ENCODE data around the gene INPPL1.
"Not testable (repeated sequence)": the region's sequence is repeated elsewhere in the genome, so short reads cannot be mapped to it uniquely, and the experiment has no call there.

Gene INPPL1

GRCh38 chr11:72191961-72192381 is 32.6 kb upstream of the INPPL1 start, which contains the start of gene FOLR1:
TSS of gene FOLR1 (plus strand) at chr11:72192140. CDS start at chr11:72192174, 34 bp downstream.
- TF ChIP-seq ZNF8 (CRISPR knock-in tag; IDR thresholded peaks at IDR 0.05): no peak
- no peak for TF ChIP-seq SNAI2 (CRISPR knock-in tag; IDR thresholded peaks at IDR 0.05)
- no peak for TF ChIP-seq TOX (CRISPR knock-in tag; IDR thresholded peaks at IDR 0.05; ENCODE audit: borderline replicate concordance)
- TF ChIP-seq ZC3H10 (CRISPR knock-in tag; IDR thresholded peaks at IDR 0.05): no peak
- no peak for TF ChIP-seq POU6F1 (CRISPR knock-in tag; IDR thresholded peaks at IDR 0.05; ENCODE audit: borderline replicate concordance, low read depth)
- TF ChIP-seq TCF4 (CRISPR knock-in tag; IDR thresholded peaks at IDR 0.05; ENCODE audit: borderline replicate concordance): no peak
- no peak for TF ChIP-seq RARB (CRISPR knock-in tag; IDR thresholded peaks at IDR 0.05)
- no peak for TF ChIP-seq CSRNP3 (CRISPR knock-in tag; IDR thresholded peaks at IDR 0.05)
- no peak for TF ChIP-seq OSR1 (CRISPR knock-in tag; IDR thresholded peaks at IDR 0.05)
- no peak for TF ChIP-seq PPARA (CRISPR knock-in tag; IDR thresholded peaks at IDR 0.05; ENCODE audit: borderline replicate concordance)
- TF ChIP-seq ZFP3 (CRISPR knock-in tag; IDR thresholded peaks at IDR 0.05): no peak
- TF ChIP-seq ZNF565 (CRISPR knock-in tag; conservative IDR thresholded peaks at IDR 0.05; ENCODE audit: low read depth): no peak
- TF ChIP-seq GLIS3 (CRISPR knock-in tag; IDR thresholded peaks at IDR 0.05): no peak
- no peak for TF ChIP-seq ZFP30 (CRISPR knock-in tag; IDR thresholded peaks at IDR 0.05)
- no peak for TF ChIP-seq TSHZ2 (CRISPR knock-in tag; IDR thresholded peaks at IDR 0.05)
- no peak for TF ChIP-seq CREB5 (CRISPR knock-in tag; IDR thresholded peaks at IDR 0.05; ENCODE audit: low read depth)
- TF ChIP-seq BACH2 (CRISPR knock-in tag; IDR thresholded peaks at IDR 0.05; ENCODE audit: borderline replicate concordance): no peak
- TF ChIP-seq CSDC2 (CRISPR knock-in tag; IDR thresholded peaks at IDR 0.05): no peak
- TF ChIP-seq ARNTL (CRISPR knock-in tag; IDR thresholded peaks at IDR 0.05; ENCODE audit: borderline replicate concordance, low read depth): no peak
- ATAC-seq: no peak

GRCh38 chr11:72195518-72196270 is 28.9 kb upstream of the INPPL1 start:
- TF ChIP-seq POU6F1 (CRISPR knock-in tag; IDR thresholded peaks at IDR 0.05; ENCODE audit: borderline replicate concordance, low read depth) (no peak), CSDC2 (CRISPR knock-in tag; IDR thresholded peaks at IDR 0.05) (no peak), ISL1 (CRISPR knock-in tag; IDR thresholded peaks at IDR 0.05) (no peak), ARNTL (CRISPR knock-in tag; IDR thresholded peaks at IDR 0.05; ENCODE audit: borderline replicate concordance, low read depth) (no peak), ZFP3 (CRISPR knock-in tag; IDR thresholded peaks at IDR 0.05) (no peak), ZC3H10 (CRISPR knock-in tag; IDR thresholded peaks at IDR 0.05) (no peak), GLIS3 (CRISPR knock-in tag; IDR thresholded peaks at IDR 0.05) (no peak), BACH2 (CRISPR knock-in tag; IDR thresholded peaks at IDR 0.05; ENCODE audit: borderline replicate concordance) (no peak), ESRRG (CRISPR knock-in tag; IDR thresholded peaks at IDR 0.05) (no peak), CSRNP3 (CRISPR knock-in tag; IDR thresholded peaks at IDR 0.05) (no peak), TCF4 (CRISPR knock-in tag; IDR thresholded peaks at IDR 0.05; ENCODE audit: borderline replicate concordance) (no peak), CREB5 (CRISPR knock-in tag; IDR thresholded peaks at IDR 0.05; ENCODE audit: low read depth) (no peak)

GRCh38 chr11:72201445-72201844 is 23.1 kb upstream of the INPPL1 start:
- ATAC-seq: not testable (repeated sequence)

More at GRCh38 chr11:72195518-72196270, 28.9 kb upstream of the INPPL1 start:
- ATAC-seq: no peak
